Cardiac fibroblast (primary cell): Measurements from ENCODE around the gene SLC22A23.

Experiments used
- DNase-seq, 2 donors: peaks; one replicate each; pipeline versions ENCODE4 v3.0.0 to v3.0.0-alpha.2; 2010; ENCODE audit warnings: low read depth in 2 of 2
- H3K4me3 ChIP-seq, 2 donors: replicated peaks in 1 of 2; 1 replicate in 1 of 2; 2 replicates in 1 of 2; pipeline ENCODE4 v1.5.1; 2011; ENCODE audit warnings: low read depth in 2 of 2, low read length in 2 of 2, mild to moderate bottlenecking in 2 of 2, moderate library complexity in 1 of 2
- CTCF ChIP-seq: IDR thresholded peaks from one replicate; pipeline ENCODE4 v1.5.1; 2011; ENCODE audit warnings: low read depth, mild to moderate bottlenecking, low read length, inconsistent platforms

Gene SLC22A23

GRCh38 chr6:3316331-3316730, 140.5 kb downstream of the SLC22A23 start:
- no peak overlapping the region for H3K4me3 ChIP-seq
- no peak for TF ChIP-seq CTCF
- DNase-seq = no peak

GRCh38 chr6:3315841-3316240, 141.0 kb downstream of the SLC22A23 start:
- no peak overlapping the region for H3K4me3 ChIP-seq
- TF ChIP-seq CTCF = no peak
- DNase-seq = peak; percentile 72 to 74

GRCh38 chr6:3314621-3315467, 142.0 kb downstream of the SLC22A23 start:
- TF ChIP-seq CTCF = no peak
- no peak overlapping the region for H3K4me3 ChIP-seq
- DNase-seq = no peak

GRCh38 chr6:3314176-3314575, 142.7 kb downstream of the SLC22A23 start:
- no peak overlapping the region for H3K4me3 ChIP-seq
- DNase-seq = no peak
- no peak for TF ChIP-seq CTCF

GRCh38 chr6:3312604-3313231, 144.1 kb downstream of the SLC22A23 start:
- TF ChIP-seq CTCF = no peak
- H3K4me3 ChIP-seq = no peak overlapping the region
- DNase-seq = no peak

- TF ChIP-seq CTCF = no peak
- no peak for DNase-seq
- H3K4me3 ChIP-seq = no peak overlapping the region
Measured at GRCh38 chr6:3311826-3312225, 145.0 kb downstream of the SLC22A23 start.
